GM23338 (cell line): ENCODE results near the gene DDX43.
"Not testable (repeated sequence)": the region's sequence is repeated elsewhere in the genome, so short reads cannot be mapped to it uniquely, and the experiment has no call there.

Experiments
- EZH2 ChIP-seq: fragments of 200-600 bp; sonication (generic); IDR thresholded peaks from one replicate; pipeline ENCODE4 v1.8.0; 2017; ENCODE audit warnings: antibody characterized with exemption, mild to moderate bottlenecking, low read depth; ENCODE audit not compliant: unreplicated experiment
- JUNB ChIP-seq: IDR thresholded peaks from one replicate; pipeline ENCODE4 v1.6.1; 2016; ENCODE audit warnings: antibody characterized with exemption; ENCODE audit not compliant: unreplicated experiment

DNA sequence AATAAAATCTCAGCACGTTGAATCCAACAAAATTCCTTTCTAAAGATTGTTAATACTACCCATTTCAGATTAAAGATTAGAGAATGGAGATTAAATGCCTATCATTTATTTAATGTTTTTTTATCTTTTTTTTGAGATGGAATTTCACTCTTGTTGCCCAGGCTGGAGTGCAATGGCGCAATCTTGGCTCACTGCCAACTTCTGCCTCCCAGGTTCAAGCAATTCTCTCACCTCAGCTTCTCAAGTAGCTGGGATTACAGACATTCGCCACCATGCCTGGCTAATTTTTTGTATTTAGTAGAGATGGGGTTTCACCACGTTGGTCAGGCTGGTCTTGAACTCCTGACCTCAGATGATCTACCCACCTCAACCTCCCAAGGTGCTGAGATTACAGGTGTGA lies 2.4 kb upstream of the DDX43 start:
- TF ChIP-seq EZH2, JUNB: not testable (repeated sequence)
